Measurements from ENCODE around the gene CHST5.
A peak's percentile ranks its signal among the peaks of the same experiment; 100 is the strongest.

Gene CHST5

GRCh38 chr16:75570396-75571065 is 34.6 kb upstream of the CHST5 start:
- H3K4me1 ChIP-seq (ENCODE audit: insufficient read depth, low read length) = peaks cover 26% of the 10 kb centered on the region
- TF ChIP-seq CTCF (IDR thresholded peaks at IDR 0.05; ENCODE audit: borderline replicate concordance, extremely low read depth, low read length, poor library complexity, severe bottlenecking) = no peak
- no peak for TF ChIP-seq EZH2 (IDR thresholded peaks at IDR 0.05; ENCODE audit: borderline replicate concordance, low read depth, low read length, severe bottlenecking)
- H4K20me1 ChIP-seq (ENCODE audit: insufficient read depth, low read length) = peaks cover 45% of the 10 kb centered on the region
- no peak overlapping the region for H3K4me2 ChIP-seq (ENCODE audit: insufficient read depth, low read length)
- no peak for DNase-seq
- no peaks in the 10 kb centered on the region for H3K9me3 ChIP-seq (ENCODE audit: insufficient read depth, low read length, severe bottlenecking)
- no peak overlapping the region for H3K4me3 ChIP-seq (ENCODE audit: low read depth in 1 of 2, low read length in 2 of 2)
- no peak overlapping the region for H3K9ac ChIP-seq (ENCODE audit: low read depth, low read length)
- H2AFZ ChIP-seq (ENCODE audit: low read depth, low read length) = no peak overlapping the region
- no peak for ATAC-seq (ENCODE audit: insufficient read depth, low read depth)
- no peaks in the 10 kb centered on the region for H3K27me3 ChIP-seq (ENCODE audit: insufficient read depth, low read length, poor library complexity)
- peaks cover 53% of the 10 kb centered on the region for H3K79me2 ChIP-seq (ENCODE audit: insufficient read depth, low read length)
- H3K36me3 ChIP-seq (ENCODE audit: insufficient read depth, low read length) = peaks cover 77% of the 10 kb centered on the region
- no peak overlapping the region for H3K27ac ChIP-seq (ENCODE audit: low read length)

GRCh38 chr16:75567911-75568310 is 32.0 kb upstream of the CHST5 start:
- no peak overlapping the region for H3K4me3 ChIP-seq (ENCODE audit: low read depth in 1 of 2, low read length in 2 of 2)
- H3K4me1 ChIP-seq (ENCODE audit: insufficient read depth, low read length) = peaks cover 35% of the 10 kb centered on the region
- H3K4me2 ChIP-seq (ENCODE audit: insufficient read depth, low read length) = peak overlapping the region; percentile 99; the same call in 1 of the 2 replicates
- H3K27me3 ChIP-seq (ENCODE audit: insufficient read depth, low read length, poor library complexity) = no peaks in the 10 kb centered on the region
- no peak overlapping the region for H3K27ac ChIP-seq (ENCODE audit: low read length)
- peaks cover 30% of the 10 kb centered on the region for H4K20me1 ChIP-seq (ENCODE audit: insufficient read depth, low read length)
- peaks cover 43% of the 10 kb centered on the region for H3K79me2 ChIP-seq (ENCODE audit: insufficient read depth, low read length)
- no peak overlapping the region for H3K9ac ChIP-seq (ENCODE audit: low read depth, low read length)
- no peak overlapping the region for H2AFZ ChIP-seq (ENCODE audit: low read depth, low read length)
- peaks cover 54% of the 10 kb centered on the region for H3K36me3 ChIP-seq (ENCODE audit: insufficient read depth, low read length)
- no peak for ATAC-seq (ENCODE audit: insufficient read depth, low read depth)
- H3K9me3 ChIP-seq (ENCODE audit: insufficient read depth, low read length, severe bottlenecking) = no peaks in the 10 kb centered on the region
- TF ChIP-seq CTCF (IDR thresholded peaks at IDR 0.05; ENCODE audit: borderline replicate concordance, extremely low read depth, low read length, poor library complexity, severe bottlenecking) (no peak), EZH2 (IDR thresholded peaks at IDR 0.05; ENCODE audit: borderline replicate concordance, low read depth, low read length, severe bottlenecking) (no peak)
- no peak for DNase-seq

GRCh38 chr16:75566758-75567255 is 30.9 kb upstream of the CHST5 start:
- Histone ChIP-seq H2AFZ (ENCODE audit: low read depth, low read length) (peak overlapping the region; percentile 86), H3K4me3 (ENCODE audit: low read depth in 1 of 2, low read length in 2 of 2) (peak overlapping the region; percentile 76 to 88), H3K36me3 (ENCODE audit: insufficient read depth, low read length) (peaks cover 43% of the 10 kb centered on the region), H4K20me1 (ENCODE audit: insufficient read depth, low read length) (peaks cover 23% of the 10 kb centered on the region), H3K4me2 (ENCODE audit: insufficient read depth, low read length) (peak overlapping the region; percentile 99), H3K9me3 (ENCODE audit: insufficient read depth, low read length, severe bottlenecking) (no peaks in the 10 kb centered on the region), H3K27ac (ENCODE audit: low read length) (peak overlapping the region; percentile 42), H3K27me3 (ENCODE audit: insufficient read depth, low read length, poor library complexity) (no peaks in the 10 kb centered on the region), H3K79me2 (ENCODE audit: insufficient read depth, low read length) (peaks cover 35% of the 10 kb centered on the region), H3K4me1 (ENCODE audit: insufficient read depth, low read length) (peaks cover 35% of the 10 kb centered on the region), H3K9ac (ENCODE audit: low read depth, low read length) (peak overlapping the region; percentile 75)
- peak; percentile 43 for ATAC-seq (ENCODE audit: insufficient read depth, low read depth)
- no peak for TF ChIP-seq EZH2 (IDR thresholded peaks at IDR 0.05; ENCODE audit: borderline replicate concordance, low read depth, low read length, severe bottlenecking)
- TF ChIP-seq CTCF (IDR thresholded peaks at IDR 0.05; ENCODE audit: borderline replicate concordance, extremely low read depth, low read length, poor library complexity, severe bottlenecking) = no peak
- DNase-seq = peak; percentile 34
